H1 (cell line): ENCODE results near the gene SURF1. TPM values are rescaled to one million over a fixed set of nuclear protein-coding genes. Genes with fewer than 3 reads are reported as not detected.

Source experiments
- CTCF ChIA-PET: fragments of 300-600 bp; sonication (Branson Sonifier 250); formaldehyde crosslinking; loops from one replicate; lab custom pipeline; 2021; ENCODE audit not compliant: partially characterized antibody; lab: Charles Lee
- POLR2A ChIA-PET: fragments of 300-600 bp; sonication (Branson Sonifier 250); formaldehyde crosslinking; loops from one replicate; lab custom pipeline; 2021; ENCODE audit warnings: inconsistent platforms; ENCODE audit not compliant: partially characterized antibody; lab: Charles Lee
- DNase-seq, 2 experiments: peaks; one replicate each; pipeline versions ENCODE4 v3.0.0 to v3.0.0-alpha.2; 2010 to 2022; ENCODE audit warnings: low spot score in 2 of 2, low read depth in 1 of 2, mixed read lengths in 1 of 2
- FAIRE-seq: peaks from 2 replicates; lab custom pipeline; 2011; peaks lifted over from hg19 to GRCh38; lab: Jason Lieb, UNC
- H2AFZ ChIP-seq: 2 replicates; pipeline ENCODE4 v1.8.1; 2012; ENCODE audit warnings: low read length, inconsistent platforms
- H2AK5ac ChIP-seq: 2 replicates; pipeline ENCODE4 v1.6.1; 2013; ENCODE audit warnings: low read depth, low read length
- H2BK120ac ChIP-seq: replicated peaks from 2 replicates; pipeline ENCODE3; 2013; ENCODE audit warnings: low read depth, low read length, inconsistent platforms
- H2BK12ac ChIP-seq: 2 replicates; pipeline ENCODE4 v1.6.1; 2013; ENCODE audit warnings: low read depth, low read length
- H2BK15ac ChIP-seq: 2 replicates; pipeline ENCODE4 v1.6.1; 2013; ENCODE audit warnings: low read length
- H2BK20ac ChIP-seq: 2 replicates; pipeline ENCODE4 v1.6.1; 2013; ENCODE audit warnings: low read length
- H2BK5ac ChIP-seq: 2 replicates; pipeline ENCODE4 v1.6.1; 2013; ENCODE audit warnings: low read depth, low read length
- H3K14ac ChIP-seq: 2 replicates; pipeline ENCODE4 v1.6.1; 2013; ENCODE audit warnings: inconsistent platforms; ENCODE audit not compliant: insufficient read length
- H3K18ac ChIP-seq: 2 replicates; pipeline ENCODE4 v1.6.1; 2013; ENCODE audit warnings: low read length; ENCODE audit errors: extremely low read depth
- H3K23ac ChIP-seq: 2 replicates; pipeline ENCODE4 v1.6.1; 2013; ENCODE audit warnings: inconsistent platforms; ENCODE audit not compliant: insufficient read length
- H3K23me2 ChIP-seq: 2 replicates; pipeline ENCODE4 v1.6.1; 2013; ENCODE audit warnings: low read depth, low read length
- H3K27ac ChIP-seq: 2 replicates; pipeline ENCODE4 v1.6.1; 2011; ENCODE audit warnings: low read depth, low read length, inconsistent platforms
- H3K27me3 ChIP-seq, 4 experiments: replicated peaks in 1 of 4; 1 replicate in 1 of 4; 2 replicates in 3 of 4; pipeline versions ENCODE4 v1.6.1 to v1.8.1; 2011 to 2013; ENCODE audit warnings: low read length in 3 of 4, mild to moderate bottlenecking in 3 of 4, inconsistent platforms in 2 of 4, mixed read lengths in 2 of 4, moderate library complexity in 1 of 4; ENCODE audit not compliant: control insufficient read depth in 3 of 4, insufficient read depth in 3 of 4; ENCODE audit errors: extremely low read depth in 1 of 4
- H3K36me3 ChIP-seq, 4 experiments: 2 replicates each; pipeline versions ENCODE4 v1.6.1 to v1.8.1; 2011 to 2013; ENCODE audit warnings: mild to moderate bottlenecking in 4 of 4, low read length in 3 of 4, moderate library complexity in 2 of 4, control low read depth in 1 of 4, inconsistent platforms in 1 of 4; ENCODE audit not compliant: insufficient read depth in 4 of 4, control insufficient read depth in 2 of 4
- H3K4ac ChIP-seq: replicated peaks from 2 replicates; pipeline ENCODE3; 2013; ENCODE audit warnings: low read length, low read depth, mixed read lengths, inconsistent platforms; ENCODE audit not compliant: insufficient read length
- H3K4me1 ChIP-seq, 4 experiments: replicated peaks in 1 of 4; 1 replicate in 1 of 4; 2 replicates in 3 of 4; pipeline versions ENCODE4 v1.6.1 to v1.8.1; 2011 to 2013; ENCODE audit warnings: low read length in 3 of 4, inconsistent platforms in 2 of 4, mixed read lengths in 1 of 4; ENCODE audit not compliant: insufficient read depth in 4 of 4, control insufficient read depth in 3 of 4
- H3K4me2 ChIP-seq, 2 experiments: 2 replicates each; pipeline versions ENCODE4 v1.6.1 to v1.8.1; 2011 to 2013; ENCODE audit warnings: low read depth in 2 of 2, low read length in 2 of 2, control low read depth in 1 of 2, inconsistent platforms in 1 of 2, mild to moderate bottlenecking in 1 of 2; ENCODE audit not compliant: insufficient read depth in 1 of 2
- H3K4me3 ChIP-seq, 4 experiments: fragments of 200-600, 300-600 bp in 1 of 4; sonication (generic), shearing (Covaris generic), sonication (Bioruptor Twin) in 1 of 4; 2 replicates each; pipeline versions ENCODE4 v1.5.1 to v1.8.1; 2011 to 2016; ENCODE audit warnings: low read length in 4 of 4, low read depth in 3 of 4, control low read depth in 2 of 4, inconsistent platforms in 2 of 4, mild to moderate bottlenecking in 2 of 4, mixed read lengths in 1 of 4, moderate library complexity in 1 of 4; ENCODE audit not compliant: insufficient read depth in 2 of 4; ENCODE audit errors: extremely low read depth in 1 of 4
- H3K56ac ChIP-seq: replicated peaks from 2 replicates; pipeline ENCODE3; 2013; ENCODE audit warnings: low read depth, mild to moderate bottlenecking, mixed read lengths, low read length, inconsistent platforms; ENCODE audit not compliant: insufficient read length
- H3K79me1 ChIP-seq: 2 replicates; pipeline ENCODE4 v1.6.1; 2013; ENCODE audit warnings: low read depth, low read length, control low read depth
- H3K79me2 ChIP-seq, 2 experiments: 2 replicates each; pipeline versions ENCODE4 v1.6.1 to v1.8.1; 2012 to 2013; ENCODE audit warnings: low read length in 2 of 2, mild to moderate bottlenecking in 2 of 2, inconsistent platforms in 1 of 2; ENCODE audit not compliant: insufficient read depth in 2 of 2, control insufficient read depth in 1 of 2
- H3K9ac ChIP-seq, 4 experiments: replicated peaks in 1 of 4; 1 replicate in 1 of 4; 2 replicates in 3 of 4; pipeline versions ENCODE4 v1.6.1 to v1.8.1; 2011 to 2013; ENCODE audit warnings: low read depth in 3 of 4, low read length in 3 of 4, control low read depth in 2 of 4, mild to moderate bottlenecking in 2 of 4, moderate library complexity in 2 of 4, inconsistent platforms in 1 of 4; ENCODE audit errors: extremely low read depth in 1 of 4
- H3K9me3 ChIP-seq, 2 experiments: 2 replicates each; pipeline versions ENCODE4 v1.6.1 to v1.8.1; 2012 to 2013; ENCODE audit warnings: mild to moderate bottlenecking in 2 of 2, moderate library complexity in 2 of 2, control low read depth in 1 of 2, inconsistent platforms in 1 of 2, low read depth in 1 of 2, low read length in 1 of 2, mixed read lengths in 1 of 2; ENCODE audit not compliant: insufficient read depth in 2 of 2
- H4K20me1 ChIP-seq, 2 experiments: replicated peaks in 1 of 2; 2 replicates each; pipeline versions ENCODE3 to v1.8.1; 2011 to 2013; ENCODE audit warnings: inconsistent platforms in 2 of 2, low read length in 2 of 2, mild to moderate bottlenecking in 1 of 2; ENCODE audit not compliant: insufficient read depth in 2 of 2, control insufficient read depth in 1 of 2
- H4K5ac ChIP-seq: 2 replicates; pipeline ENCODE4 v1.6.1; 2013; ENCODE audit warnings: low read length, low read depth, mixed read lengths, inconsistent platforms; ENCODE audit not compliant: insufficient read length
- H4K8ac ChIP-seq: 2 replicates; pipeline ENCODE4 v1.8.0; 2013; ENCODE audit warnings: mild to moderate bottlenecking, moderate library complexity, low read length, inconsistent platforms; ENCODE audit not compliant: insufficient read depth; ENCODE audit errors: extremely low read depth
- H4K91ac ChIP-seq: replicated peaks from 2 replicates; pipeline ENCODE3; 2013; ENCODE audit warnings: low read length, mixed read lengths, inconsistent platforms; ENCODE audit not compliant: insufficient read length
- BACH1 ChIP-seq: IDR thresholded peaks from 2 replicates; pipeline ENCODE4 v1.6.1; 2012; ENCODE audit warnings: low read length, improper control_type of control experiment
- CREB1 ChIP-seq: IDR thresholded peaks from 2 replicates; pipeline ENCODE4 v1.6.1; 2012; ENCODE audit warnings: inconsistent platforms
- EGR1 ChIP-seq: IDR thresholded peaks from 2 replicates; pipeline ENCODE4 v1.6.1; 2011; ENCODE audit warnings: low read depth, low read length, borderline replicate concordance
- RAD21 ChIP-seq, 2 experiments: IDR thresholded peaks in 1 of 2; conservative IDR thresholded peaks in 1 of 2; 2 replicates each; pipeline ENCODE4 v1.6.1; 2011; ENCODE audit warnings: low read depth in 2 of 2, low read length in 2 of 2, improper control_type of control experiment in 1 of 2, inconsistent platforms in 1 of 2, mild to moderate bottlenecking in 1 of 2, moderate library complexity in 1 of 2
- RNF2 ChIP-seq: fragments of 200-900, 300-1000 bp; sonication (generic); IDR thresholded peaks from 2 replicates; pipeline ENCODE4 v1.7.1; 2016; ENCODE audit warnings: borderline replicate concordance, low read depth, mild to moderate bottlenecking, antibody characterized with exemption, low read length; ENCODE audit not compliant: poor library complexity, severe bottlenecking; ENCODE audit errors: missing control alignments
- SIX5 ChIP-seq: IDR thresholded peaks from 2 replicates; pipeline ENCODE4 v1.6.1; 2011; ENCODE audit warnings: mild to moderate bottlenecking, low read depth, low read length
- SP2 ChIP-seq: IDR thresholded peaks from 2 replicates; pipeline ENCODE4 v1.6.1; 2012; ENCODE audit warnings: mild to moderate bottlenecking, low read length, inconsistent platforms
- SP4 ChIP-seq: IDR thresholded peaks from 2 replicates; pipeline ENCODE4 v1.6.1; 2012; ENCODE audit warnings: low read length, inconsistent platforms
- TBP ChIP-seq: IDR thresholded peaks from 2 replicates; pipeline ENCODE4 v1.6.1; 2011; ENCODE audit warnings: low read depth, low read length, improper control_type of control experiment
- TCF12 ChIP-seq: IDR thresholded peaks from 2 replicates; pipeline ENCODE4 v1.6.1; 2011; ENCODE audit warnings: low read depth, mild to moderate bottlenecking, low read length
- YY1 ChIP-seq: IDR thresholded peaks from 2 replicates; pipeline ENCODE4 v1.6.1; 2011; ENCODE audit warnings: low read depth, mild to moderate bottlenecking, low read length
- ZNF274 ChIP-seq: IDR thresholded peaks from 2 replicates; pipeline ENCODE4 v1.7.0; 2012; ENCODE audit warnings: low read length, borderline replicate concordance; ENCODE audit errors: extremely low read depth
- WGBS, 2 experiments: shearing (Covaris generic) in 1 of 2; methylation state at CpG; one replicate each; pipeline versions ENCODE4 v1.1.6 to v1.1.7; 2013 to 2015; ENCODE audit warnings: low lambda C conversion rate in 2 of 2, mixed read lengths in 2 of 2, inconsistent platforms in 1 of 2, low coverage in 1 of 2, missing lambda C conversion rate in 1 of 2; ENCODE audit not compliant: insufficient replicate concordance in 2 of 2, insufficient coverage in 1 of 2, insufficient read length in 1 of 2; ENCODE audit errors: extremely low coverage in 1 of 2, missing lambda C conversion rate in 1 of 2; 5-methylcytosine and 5-hydroxymethylcytosine counted together
- polyA plus RNA-seq, 7 experiments: library from polyadenylated mRNA; depleted of rRNA in 3 of 7; stranded (reverse) in 5 of 7; unstranded in 2 of 7; fragments of >200 nt in 5 of 7; fragments of 200-250 nt in 2 of 7; gene quantifications; 1 replicate in 5 of 7; 2 replicates in 1 of 7; 4 replicates in 1 of 7; pipeline versions ENCODE4 v1.2.1 to v1.2.3, GENCODE V29; 2011 to 2013; ENCODE audit warnings: missing spikeins in 2 of 7, mixed read lengths in 2 of 7
- total RNA-seq: library from RNA; stranded (reverse); fragmentation: NEBNext Ultra II Directional; extraction: Animal tissue kit (Norgen Biotek cat#: 25700); gene quantifications from 2 replicates; pipeline ENCODE4 v1.2.1, GENCODE V29; 2021
- TF ChIP-seq, protein P1 (sequence below): IDR thresholded peaks from 2 replicates; pipeline ENCODE4 v1.6.1; 2012; ENCODE audit warnings: inconsistent platforms

Gene SURF1
- total and polyA plus RNA-seq, 2 of the 8 experiments (the other 6 are each of a cell fraction or from before 2014, with no cell fraction given) = 43.1 to 44.7 TPM

DNA sequence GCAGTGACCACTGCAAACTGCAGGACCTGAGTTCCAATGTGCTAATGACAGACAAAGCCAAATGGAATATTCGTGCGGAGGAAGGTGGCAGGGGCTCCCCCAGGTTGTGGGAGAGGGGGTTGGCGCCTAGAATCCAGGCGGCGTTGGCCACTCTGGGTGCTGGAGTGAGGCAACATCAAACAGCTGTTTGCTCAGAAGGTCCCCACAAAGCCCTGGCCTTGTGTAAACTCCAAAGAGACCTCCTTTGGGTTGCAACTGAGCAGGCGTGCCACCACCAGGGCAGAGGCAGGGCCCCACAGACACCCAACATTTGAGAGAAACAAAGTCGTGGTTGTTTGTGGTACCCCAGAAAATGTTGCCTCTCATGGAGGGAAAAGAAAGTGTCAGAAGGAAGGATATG lies 34.4 kb upstream of the SURF1 start:
- 78% methylated on average over 7 of the region's 7 CpGs; no CpG with 5 or more reads in 1 of the 2 experiments for WGBS, 2 experiments
- H3K27me3 ChIP-seq = no peaks in the 10 kb centered on the region; a peak in 3 of 7 replicates
- H3K23me2 ChIP-seq = peaks cover 12% of the 10 kb centered on the region; the same call in 1 of the 2 replicates
- no peak overlapping the region for H2BK20ac ChIP-seq
- no peak overlapping the region for H4K91ac ChIP-seq
- no peak overlapping the region for H3K9ac ChIP-seq
- H2AK5ac ChIP-seq = no peak overlapping the region
- H2BK15ac ChIP-seq = no peak overlapping the region
- H3K4me2 ChIP-seq = no peak overlapping the region
- no peak overlapping the region for H3K23ac ChIP-seq
- H3K79me1 ChIP-seq = no peaks in the 10 kb centered on the region
- H3K56ac ChIP-seq = no peak overlapping the region
- H4K20me1 ChIP-seq = peaks cover 0 to 2% of the 10 kb centered on the region in 2 experiments
- H3K9me3 ChIP-seq = peaks cover 4% of the 10 kb centered on the region in 2 experiments; a peak in 1 of 4 replicates
- TF ChIP-seq BACH1 (no peak), YY1 (no peak), RAD21 (IDR thresholded peaks at IDR 0.05 in 1 of 2, conservative IDR thresholded peaks at IDR 0.05 in 1 of 2; ENCODE audit: low read depth in 2 of 2, low read length in 2 of 2) (no peak), SP4 (no peak), RNF2 (no peak), EGR1 (no peak), TBP (no peak), CREB1 (no peak), SP2 (no peak), TCF12 (no peak), ZNF274 (no peak), SIX5 (no peak)
- TF ChIP-seq, protein P1, sequence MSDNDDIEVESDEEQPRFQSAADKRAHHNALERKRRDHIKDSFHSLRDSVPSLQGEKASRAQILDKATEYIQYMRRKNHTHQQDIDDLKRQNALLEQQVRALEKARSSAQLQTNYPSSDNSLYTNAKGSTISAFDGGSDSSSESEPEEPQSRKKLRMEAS = no peak
- no peaks in the 10 kb centered on the region for H3K36me3 ChIP-seq
- H3K18ac ChIP-seq = no peak overlapping the region
- H3K27ac ChIP-seq = no peak overlapping the region
- H3K4me1 ChIP-seq = no peaks in the 10 kb centered on the region
- H2BK12ac ChIP-seq = no peak overlapping the region
- DNase-seq (no peak), FAIRE-seq (no peak)
- no peak overlapping the region for H2BK5ac ChIP-seq
- H3K4ac ChIP-seq = no peak overlapping the region
- ChIA-PET CTCF (interaction anchor here (0.6 to 2.7 kb wide), 3 partner anchors 11 to 17 kb away, joined by 3 to 11 read pairs (median 4); no protein-coding TSS in a partner anchor), POLR2A (interaction anchor here (0.6 to 1.7 kb wide), 3 partner anchors 13 to 43 kb away, joined by 3 to 5 read pairs (median 3); partner anchors contain the start of genes MED22 and RPL7A)
- no peak overlapping the region for H3K14ac ChIP-seq
- no peaks in the 10 kb centered on the region for H3K79me2 ChIP-seq
- H3K4me3 ChIP-seq = no peak overlapping the region
- no peak overlapping the region for H4K5ac ChIP-seq
- no peak overlapping the region for H2BK120ac ChIP-seq
- H4K8ac ChIP-seq = no peak overlapping the region
- no peak overlapping the region for H2AFZ ChIP-seq
